Neural crest cell (in vitro differentiated cells): Measurements from ENCODE around the gene MYORG. TPM values are rescaled to one million over a fixed set of nuclear protein-coding genes. Genes with fewer than 3 reads are reported as not detected.

Source experiments
- DNase-seq: peaks from one replicate; pipeline ENCODE4 v3.0.0; 2021; ENCODE audit warnings: low read depth, mixed read lengths, low spot score
- H3K27ac Mint-ChIP-seq: one replicate; pipeline ENCODE4 v1.8.0; 2021; ENCODE audit warnings: mild to moderate bottlenecking, mixed read lengths; ENCODE audit not compliant: unreplicated experiment
- H3K27me3 Mint-ChIP-seq: 2 replicates; pipeline ENCODE4 v1.8.0; 2021; ENCODE audit warnings: low read depth, mild to moderate bottlenecking, mixed read lengths
- H3K36me3 Mint-ChIP-seq: 2 replicates; pipeline ENCODE4 v1.8.0; 2021; ENCODE audit warnings: low read depth, mild to moderate bottlenecking, mixed read lengths
- H3K4me1 Mint-ChIP-seq: 2 replicates; pipeline ENCODE4 v1.8.0; 2021; ENCODE audit warnings: mixed read lengths
- H3K4me3 Mint-ChIP-seq: one replicate; pipeline ENCODE4 v1.8.0; 2021; ENCODE audit warnings: mild to moderate bottlenecking, mixed read lengths
- H3K9me3 Mint-ChIP-seq: 2 replicates; pipeline ENCODE4 v1.8.0; 2021; ENCODE audit warnings: mixed read lengths
- CTCF ChIP-seq: fragments of 200-600 bp; sonication (generic); conservative IDR thresholded peaks from 2 replicates; pipeline ENCODE4 v1.5.0; 2021; ENCODE audit warnings: antibody characterized with exemption, mild to moderate bottlenecking
- total RNA-seq: library from RNA; stranded (reverse); gene quantifications from 2 replicates; pipeline ENCODE4 v1.2.1, GENCODE V29; 2021

Gene MYORG
- total RNA-seq, 1 donor from 2014 or later = 2.0 TPM

DNA sequence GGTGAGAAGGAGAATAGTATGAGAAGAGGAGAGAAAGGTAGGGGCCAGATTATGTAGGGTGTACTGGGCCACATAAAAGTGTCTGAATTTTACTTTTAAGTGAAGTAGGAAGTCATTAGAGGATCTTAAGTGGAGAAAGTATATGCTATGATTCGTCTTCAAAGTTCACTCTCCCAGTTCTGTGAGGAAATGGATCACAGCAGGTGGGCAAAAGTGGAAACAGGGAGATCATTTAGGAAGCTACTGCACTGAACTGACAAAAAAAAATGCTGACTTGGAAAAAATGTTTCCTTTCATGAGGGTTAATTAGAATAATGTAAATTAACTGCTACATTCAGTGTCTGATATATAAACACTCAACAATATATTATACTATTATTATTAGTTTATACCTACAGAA, 50.0 kb downstream of the MYORG start:
- no peaks in the 10 kb centered on the region for H3K9me3 Mint-ChIP-seq
- H3K4me1 Mint-ChIP-seq = peaks cover 33% of the 10 kb centered on the region
- H3K27ac Mint-ChIP-seq = no peak overlapping the region
- no peak for DNase-seq
- H3K27me3 Mint-ChIP-seq = no peaks in the 10 kb centered on the region
- no peaks in the 10 kb centered on the region for H3K36me3 Mint-ChIP-seq
- TF ChIP-seq CTCF = no peak
- H3K4me3 Mint-ChIP-seq = peak overlapping the region; percentile 34

GRCh38 chr9:34322899-34323591, 53.7 kb downstream of the MYORG start:
- Mint-ChIP-seq H3K36me3 (peaks cover 2% of the 10 kb centered on the region), H3K27ac (no peak overlapping the region), H3K27me3 (no peaks in the 10 kb centered on the region), H3K9me3 (no peaks in the 10 kb centered on the region), H3K4me1 (peaks cover 16% of the 10 kb centered on the region), H3K4me3 (no peak overlapping the region)
- DNase-seq = no peak
- TF ChIP-seq CTCF = no peak

- no peak for DNase-seq
- H3K4me1 Mint-ChIP-seq = peaks cover 8% of the 10 kb centered on the region
- no peak for TF ChIP-seq CTCF
- no peak overlapping the region for H3K4me3 Mint-ChIP-seq
- no peak overlapping the region for H3K27ac Mint-ChIP-seq
- H3K27me3 Mint-ChIP-seq = no peaks in the 10 kb centered on the region
- peaks cover 2% of the 10 kb centered on the region for H3K36me3 Mint-ChIP-seq
- no peaks in the 10 kb centered on the region for H3K9me3 Mint-ChIP-seq
Observed at GRCh38 chr9:34321451-34321850, 55.2 kb downstream of the MYORG start.

- Mint-ChIP-seq H3K4me3 (no peak overlapping the region), H3K36me3 (peaks cover 2% of the 10 kb centered on the region), H3K27me3 (no peaks in the 10 kb centered on the region), H3K27ac (no peak overlapping the region), H3K4me1 (no peaks in the 10 kb centered on the region), H3K9me3 (no peaks in the 10 kb centered on the region)
- no peak for TF ChIP-seq CTCF
- DNase-seq = no peak
Observed at GRCh38 chr9:34318163-34318790, 58.4 kb downstream of the MYORG start.

DNA sequence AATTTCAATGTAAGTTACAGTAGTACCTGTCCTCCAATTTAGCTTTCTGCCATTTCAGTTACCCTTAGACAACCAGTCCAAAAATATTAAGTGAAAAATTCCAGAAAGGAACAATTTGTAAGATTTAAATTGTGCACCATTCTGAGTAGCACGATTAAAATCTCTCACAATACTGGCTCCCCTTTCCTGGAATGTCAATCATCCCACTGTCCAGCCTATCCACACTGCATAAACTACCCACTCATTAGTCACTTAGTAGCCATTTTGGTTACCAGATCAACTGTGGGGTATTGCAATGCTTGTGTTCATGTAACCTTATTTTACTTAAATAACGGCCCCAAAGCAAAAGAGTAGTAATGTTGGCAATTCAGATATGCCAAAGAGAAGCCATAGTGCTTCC, 59.3 kb downstream of the MYORG start:
- Mint-ChIP-seq H3K27me3 (no peaks in the 10 kb centered on the region), H3K36me3 (peaks cover 2% of the 10 kb centered on the region), H3K9me3 (no peaks in the 10 kb centered on the region), H3K27ac (no peak overlapping the region), H3K4me1 (no peaks in the 10 kb centered on the region), H3K4me3 (no peak overlapping the region)
- DNase-seq = no peak
- no peak for TF ChIP-seq CTCF

Other genes with a start within 250 kb of the MYORG start
- gene UBAP1, start 197.9 kb downstream of the MYORG start, total RNA-seq = 35.6 and 35.8 TPM in 2 replicates
- 12.3 and 13.8 TPM in 2 replicates for gene KIF24, start 47.6 kb downstream of the MYORG start, total RNA-seq
- gene NUDT2, start 47.3 kb downstream of the MYORG start, total RNA-seq = 17.8 and 19.8 TPM in 2 replicates
- 20.6 and 20.9 TPM in 2 replicates for gene FAM219A, start 81.7 kb upstream of the MYORG start, total RNA-seq
- gene DNAI1, start 81.9 kb upstream of the MYORG start, total RNA-seq = 1.5 and 1.9 TPM in 2 replicates
- gene ENHO, start 146.1 kb upstream of the MYORG start, total RNA-seq = 12.0 and 13.2 TPM in 2 replicates
- gene CNTFR, start 212.8 kb upstream of the MYORG start, total RNA-seq = 112 and 115 TPM in 2 replicates
- 22.7 and 23.8 TPM in 2 replicates for gene RPP25L, start 235.2 kb upstream of the MYORG start, total RNA-seq
- 92.1 and 102 TPM in 2 replicates for gene DCTN3, start 243.6 kb upstream of the MYORG start, total RNA-seq